Measurements from ENCODE around the gene DMGDH.

Gene DMGDH

DNA sequence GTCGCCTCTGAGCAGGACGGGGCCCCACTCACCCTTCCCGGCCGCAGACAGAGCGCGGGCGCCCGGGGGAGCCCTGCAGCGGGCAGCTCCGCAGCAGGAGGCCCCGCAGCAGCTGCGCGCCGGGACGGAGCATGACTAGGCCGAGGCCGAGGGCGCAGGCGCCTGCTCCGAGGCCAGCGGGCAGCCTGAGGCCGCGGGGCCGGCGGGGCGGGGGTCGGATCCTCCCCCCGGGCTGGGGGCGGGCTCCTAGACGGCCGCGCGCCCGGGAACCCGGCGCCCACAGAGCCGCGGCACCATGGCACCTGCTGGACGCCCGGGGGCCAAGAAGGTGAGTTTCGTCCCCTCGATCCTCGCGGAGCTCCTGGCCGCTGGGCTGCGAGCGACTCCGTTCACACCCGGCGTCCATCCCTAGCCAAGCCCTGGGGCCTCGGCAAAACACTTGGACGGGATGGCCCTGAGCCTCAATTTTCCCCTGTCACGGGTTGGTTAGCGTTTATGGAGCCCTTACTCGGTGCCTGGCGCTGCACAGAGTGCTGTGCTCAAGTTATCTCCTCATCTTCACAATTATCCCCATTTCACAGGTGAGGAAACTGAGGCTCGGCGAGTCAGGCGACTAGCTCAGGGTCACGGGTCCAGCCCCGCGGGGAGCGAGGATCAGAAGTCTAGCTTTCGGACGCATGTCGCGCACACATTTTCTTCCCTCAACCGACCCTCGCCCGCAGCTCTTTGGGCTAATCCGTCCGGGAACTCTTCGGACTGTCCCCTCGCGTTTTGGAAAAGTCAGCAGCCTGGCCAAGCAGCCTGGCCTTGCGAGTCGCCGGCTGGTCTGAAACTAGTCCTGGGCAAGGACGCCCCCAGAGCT lies at the start of gene DMGDH, which contains the start of gene BHMT2:
DMGDH (minus strand) TSS at position 187 of the 862 bp plus-strand sequence; CDS start at position 133, 54 bp downstream.
BHMT2 (plus strand) TSS at position 280 of the 862 bp plus-strand sequence; CDS start at position 296, 16 bp downstream.
- no peak for DNase-seq

- no peak for DNase-seq
Observed at GRCh38 chr5:79112703-79113058, 43.2 kb upstream of the DMGDH start.

- DNase-seq: no peak
Observed at GRCh38 chr5:79111960-79112702, 42.7 kb upstream of the DMGDH start.

DNA sequence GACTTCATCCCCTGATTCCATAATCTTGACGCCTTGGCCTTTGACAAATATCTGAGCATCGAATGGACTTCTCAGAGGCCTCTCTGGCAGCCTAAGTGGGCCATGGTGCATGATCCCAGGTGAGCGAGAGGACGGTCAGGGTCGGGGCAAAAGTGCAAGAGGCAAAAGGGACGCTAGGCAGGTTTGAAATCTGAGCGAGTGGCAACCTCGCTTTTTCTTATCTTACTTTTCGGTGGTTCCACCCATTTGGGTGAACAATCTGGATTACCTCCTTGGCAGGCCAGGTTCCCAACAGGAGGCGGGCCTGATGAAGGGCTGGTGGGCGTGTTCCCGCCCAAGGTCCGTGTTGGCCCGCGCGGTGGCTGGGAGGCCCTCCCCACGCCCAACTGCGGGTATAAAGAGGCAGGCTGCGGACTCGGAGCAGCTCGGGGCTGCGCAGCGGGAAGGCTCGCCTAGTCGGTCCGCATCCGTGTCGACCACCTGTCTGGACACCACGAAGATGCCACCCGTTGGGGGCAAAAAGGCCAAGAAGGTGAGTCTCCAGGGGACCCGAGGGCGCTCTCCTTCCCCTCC lies 42.0 kb upstream of the DMGDH start, which contains the start of gene BHMT:
BHMT (plus strand) TSS at position 423 of the 573 bp plus-strand sequence; CDS start at position 500, 77 bp downstream.
- no peak for DNase-seq

- DNase-seq: no peak
Observed at GRCh38 chr5:79109527-79110492, 40.3 kb upstream of the DMGDH start.

DNA sequence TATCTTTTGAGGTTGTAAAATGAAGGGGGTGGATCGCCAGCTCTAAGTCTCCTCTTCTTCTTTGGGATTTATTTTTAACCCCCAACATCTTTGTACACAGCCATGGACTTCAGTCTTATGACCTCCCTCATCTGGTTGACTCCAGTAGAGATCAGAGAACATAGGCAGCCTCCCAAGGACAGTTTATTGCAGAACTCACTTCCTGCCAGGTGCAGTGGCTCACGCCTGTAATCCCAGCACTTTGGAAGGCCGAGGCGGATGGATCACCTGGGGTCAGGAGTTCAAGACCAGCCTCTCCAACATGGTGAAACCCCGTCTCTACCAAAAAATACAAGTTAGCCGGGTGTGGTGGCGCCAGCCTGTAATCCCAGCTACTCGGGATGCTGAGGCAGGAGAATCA lies 39.3 kb upstream of the DMGDH start:
- DNase-seq: no peak

GRCh38 chr5:79108086-79108485 lies 38.6 kb upstream of the DMGDH start:
- DNase-seq: no peak

DNA sequence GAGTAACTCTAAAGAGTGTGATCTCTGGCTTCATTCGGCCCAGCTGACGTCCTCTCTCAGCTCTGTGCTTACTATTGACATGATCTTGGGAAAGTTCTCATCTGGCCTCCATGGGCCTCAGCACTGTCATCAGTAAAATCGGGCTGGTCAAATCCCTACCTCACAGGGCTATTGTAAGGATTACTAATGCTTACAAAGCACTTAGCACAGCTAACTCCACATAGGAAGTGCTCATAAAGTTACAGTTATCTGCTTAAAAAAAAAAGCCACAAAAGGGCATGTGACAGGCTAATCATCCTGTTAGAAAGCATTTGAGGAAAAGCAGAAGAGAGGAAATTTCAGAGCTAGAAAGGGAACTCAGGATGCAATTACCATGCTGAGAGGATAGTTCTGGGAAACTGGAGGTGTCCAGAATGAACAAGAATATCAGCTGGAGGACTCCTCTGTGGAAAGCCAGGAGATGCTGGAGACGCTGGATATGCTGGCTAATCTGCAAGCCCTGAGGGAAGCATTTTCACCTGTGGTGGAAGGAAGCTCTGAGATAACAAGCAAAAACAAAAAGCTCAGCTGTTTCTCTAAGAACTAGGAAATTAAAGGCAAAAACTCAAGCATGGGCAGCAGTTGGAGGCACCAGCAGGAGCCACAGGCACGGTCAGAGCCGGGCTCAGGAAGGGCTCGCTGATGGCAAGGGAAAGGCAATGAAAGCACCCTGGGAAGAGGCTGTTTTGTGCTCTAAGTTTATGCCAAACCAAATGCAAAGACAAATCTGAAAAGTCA lies 37.7 kb upstream of the DMGDH start:
- DNase-seq: no peak

- no peak for DNase-seq
Observed at GRCh38 chr5:79105868-79106267, 36.4 kb upstream of the DMGDH start.

- peak; percentile 90 for DNase-seq
Observed at GRCh38 chr5:79093762-79094161, 24.3 kb upstream of the DMGDH start.

GRCh38 chr5:79091064-79091463 lies 21.6 kb upstream of the DMGDH start:
- DNase-seq: no peak

DNA sequence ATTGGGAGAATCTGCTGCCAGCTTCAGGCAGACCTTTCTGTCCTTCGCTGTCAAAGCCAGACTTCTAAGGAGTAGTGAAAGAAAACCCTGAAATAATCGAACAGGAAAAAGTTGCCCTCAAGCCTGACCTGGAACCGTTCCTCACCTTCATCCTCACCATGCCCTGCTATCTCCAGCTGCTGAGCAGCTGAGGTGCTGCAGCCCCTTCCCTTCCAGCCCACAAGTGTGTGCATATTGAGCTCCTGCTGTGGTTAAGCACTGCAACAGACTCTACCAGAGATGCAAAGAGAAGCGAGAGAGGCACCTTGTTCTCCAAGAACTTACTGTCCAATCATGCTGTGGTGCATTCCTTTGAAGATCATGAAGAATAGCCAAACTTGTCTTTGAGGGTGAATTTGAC lies 19.0 kb upstream of the DMGDH start:
- DNase-seq: no peak

DNA sequence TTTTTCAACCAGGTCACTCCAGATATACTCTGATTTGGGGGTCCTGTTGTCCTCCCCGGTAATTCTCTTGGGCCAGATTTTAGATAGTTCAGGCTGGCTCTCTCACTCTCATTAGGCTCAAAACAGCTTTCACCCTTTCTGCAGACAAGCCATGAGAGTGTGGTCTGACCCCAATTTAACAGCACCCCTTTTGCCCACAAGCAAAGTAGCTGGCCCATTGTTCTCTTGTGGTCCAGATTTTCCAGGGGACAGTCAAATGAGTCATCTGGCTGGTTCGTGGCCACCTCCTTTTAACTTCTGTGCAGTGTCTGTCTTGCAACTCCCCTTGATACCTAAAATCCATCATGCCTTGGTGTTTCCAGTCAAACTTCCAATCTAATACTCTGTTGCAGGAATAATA lies 16.6 kb upstream of the DMGDH start:
- no peak for DNase-seq

DNA sequence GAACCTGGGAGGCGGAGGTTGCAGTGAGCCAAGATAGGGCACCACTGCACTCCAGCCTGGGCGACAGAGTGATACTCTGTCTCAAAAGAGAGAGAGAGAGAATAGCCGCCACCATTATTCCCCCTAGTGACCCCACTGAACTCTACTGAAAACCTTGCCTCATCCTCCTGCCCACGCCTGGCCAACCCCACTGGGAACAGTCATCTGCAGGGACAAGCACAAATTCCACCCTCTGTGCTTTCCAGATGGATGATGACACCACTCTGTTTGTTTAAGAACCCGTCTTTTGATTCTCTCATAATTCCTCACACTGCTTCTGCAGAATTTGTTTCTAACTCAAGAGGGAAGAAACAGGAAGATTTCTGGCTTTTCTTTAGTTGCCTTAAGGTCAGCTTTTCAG lies 12.3 kb upstream of the DMGDH start:
- DNase-seq: no peak

DNA sequence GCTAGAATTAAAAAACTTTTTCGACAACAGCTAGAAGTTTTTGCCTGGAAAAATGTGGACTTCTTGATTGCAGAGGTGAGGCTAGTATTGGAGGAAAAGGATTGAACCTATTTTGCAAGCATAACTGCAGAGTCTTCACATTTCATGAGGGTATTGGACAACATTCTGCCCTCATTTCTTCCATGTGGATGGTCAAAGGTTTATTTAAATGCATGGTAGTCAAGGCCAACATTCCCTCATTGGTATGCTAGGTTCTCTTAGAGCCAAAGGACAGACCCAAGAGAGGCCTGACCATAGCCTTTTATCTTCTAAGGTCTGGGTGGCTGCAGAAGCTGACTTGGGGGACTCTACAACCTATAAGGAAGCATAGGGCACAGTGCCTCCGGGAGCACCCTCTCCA lies 11.3 kb upstream of the DMGDH start:
- DNase-seq: no peak

GRCh38 chr5:79077680-79078365 lies 8.3 kb upstream of the DMGDH start:
- no peak for DNase-seq

DNA sequence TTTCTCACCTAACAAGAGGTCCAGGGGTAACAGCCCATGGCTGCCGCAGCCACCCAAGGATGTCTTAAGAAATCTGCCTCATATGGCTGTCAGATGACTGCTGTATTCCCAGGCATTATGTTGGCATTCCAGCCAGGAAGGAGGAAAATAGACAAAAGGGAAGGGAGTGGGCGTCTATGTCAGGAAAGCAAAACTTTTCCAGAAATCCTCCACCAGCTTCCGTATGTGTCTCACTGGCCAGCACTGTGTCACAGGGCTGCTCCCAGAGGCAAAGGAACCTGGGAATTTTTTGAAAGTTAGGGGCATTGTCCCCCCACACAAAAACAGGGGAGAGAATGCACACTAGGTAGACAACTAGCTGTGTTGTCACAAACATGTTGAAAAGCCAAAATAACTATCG lies 7.3 kb upstream of the DMGDH start:
- DNase-seq: no peak

GRCh38 chr5:79075646-79076426 lies 6.4 kb upstream of the DMGDH start:
- no peak for DNase-seq

DNA sequence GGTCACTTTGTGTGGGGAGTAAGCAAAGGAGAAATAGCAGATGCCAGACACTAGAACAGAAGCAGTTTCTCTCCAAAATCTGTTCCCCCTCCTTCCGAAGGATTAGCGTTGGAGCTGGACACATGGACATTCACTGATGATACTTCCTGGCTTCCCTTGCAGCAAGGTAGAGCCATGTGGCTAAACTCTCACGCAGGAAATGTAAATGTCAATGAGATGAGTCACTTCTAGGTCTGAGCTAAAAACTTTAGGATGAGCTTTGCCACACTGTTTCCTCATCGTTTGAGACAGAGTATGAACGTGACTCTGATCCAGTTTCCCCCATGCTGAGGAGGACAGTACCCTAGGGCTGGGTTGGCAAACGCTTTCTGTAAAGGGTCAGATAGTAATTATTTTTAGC lies 5.2 kb upstream of the DMGDH start:
- DNase-seq: no peak

DNA sequence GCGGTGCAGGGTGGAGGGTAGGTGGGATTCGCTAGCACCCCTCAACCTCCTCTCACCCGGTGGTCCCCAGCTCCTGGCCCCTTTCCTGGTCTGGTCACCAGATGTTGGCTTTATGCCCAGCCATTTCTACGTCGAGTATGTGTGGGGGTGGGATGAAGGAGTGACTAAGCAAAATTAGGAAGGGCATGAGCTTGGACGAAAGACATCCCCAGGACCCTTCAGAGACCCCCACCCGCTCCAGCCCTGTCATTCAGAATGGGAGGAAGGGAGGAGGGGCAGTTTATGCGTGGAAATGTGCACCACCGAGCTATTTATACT lies 835 bp upstream of the DMGDH start:
- DNase-seq: no peak

Data from DMS 273 treated with DMSO at 0.1 percent for 48 hours (cell line).